ENCODE results near the gene MAN2C1. TPM values are rescaled to one million over a fixed set of nuclear protein-coding genes. Genes with fewer than 3 reads are reported as not detected.
"Not testable (repeated sequence)": the region's sequence is repeated elsewhere in the genome, so short reads cannot be mapped to it uniquely, and the experiment has no call there.

MAN2C1 gene
- total RNA-seq, 2 experiments from 2014 or later: 519 to 546 TPM

DNA sequence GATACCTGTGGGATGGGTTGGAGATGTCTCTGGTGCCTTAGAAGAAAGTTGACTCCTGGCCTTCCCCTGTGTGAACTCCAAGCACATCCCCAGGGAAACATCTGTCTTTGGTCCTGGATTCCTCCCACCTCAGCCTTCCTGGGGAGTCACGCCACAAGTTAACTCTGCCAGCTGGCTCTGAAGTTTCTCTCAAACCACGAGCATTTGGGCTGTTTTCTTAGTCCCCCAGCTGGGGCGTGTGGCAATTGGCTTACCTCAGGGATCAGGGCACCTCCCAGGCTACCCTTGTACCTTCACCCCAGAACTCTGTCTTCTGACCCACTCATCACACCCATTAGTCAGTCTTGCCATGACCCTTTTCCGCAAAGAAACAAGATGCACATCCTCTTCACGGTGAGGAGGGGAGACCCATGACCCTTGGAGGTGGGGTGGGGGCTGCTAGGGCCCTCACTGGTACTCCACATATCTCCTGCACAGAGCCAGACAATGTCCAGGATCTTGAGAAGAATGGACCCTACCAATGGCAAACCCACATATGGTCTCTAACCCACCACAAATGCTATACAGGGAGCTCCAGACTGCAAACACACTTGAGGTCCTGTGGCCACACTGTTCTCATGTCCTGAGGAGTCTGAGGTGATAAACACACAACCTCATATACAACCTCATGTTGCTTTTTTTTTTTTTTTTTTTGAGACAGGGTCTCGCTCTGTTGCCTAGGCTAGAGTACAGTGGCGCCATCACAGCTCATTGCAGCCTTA is 17.6 kb downstream of the MAN2C1 start:
- ATAC-seq (ENCODE audit: poor library complexity) (no peak), DNase-seq (peak in 2 of 14 experiments; percentile 11 to 42)
- Mint-ChIP-seq H3K27me3 (no peaks in the 10 kb centered on the region), H3K4me1 (ENCODE audit: low read depth) (peaks cover 35% of the 10 kb centered on the region), H3K9me3 (peaks cover 7% of the 10 kb centered on the region), H3K4me3 (peak overlapping the region; percentile 85), H3K27ac (peak overlapping the region; percentile 93), H3K36me3 (ENCODE audit: low read depth) (peaks cover 19% of the 10 kb centered on the region)
- H3K27ac ChIP-seq (ENCODE audit: low read depth in 1 of 2, low read length in 2 of 2): peak overlapping the region; percentile 48 to 82
- peaks cover 21 to 51% of the 10 kb centered on the region in 2 experiments for H3K9me3 ChIP-seq (ENCODE audit: control insufficient read depth in 1 of 2, insufficient read depth in 1 of 2, low read length in 2 of 2)
- TF ChIP-seq, protein P1, sequence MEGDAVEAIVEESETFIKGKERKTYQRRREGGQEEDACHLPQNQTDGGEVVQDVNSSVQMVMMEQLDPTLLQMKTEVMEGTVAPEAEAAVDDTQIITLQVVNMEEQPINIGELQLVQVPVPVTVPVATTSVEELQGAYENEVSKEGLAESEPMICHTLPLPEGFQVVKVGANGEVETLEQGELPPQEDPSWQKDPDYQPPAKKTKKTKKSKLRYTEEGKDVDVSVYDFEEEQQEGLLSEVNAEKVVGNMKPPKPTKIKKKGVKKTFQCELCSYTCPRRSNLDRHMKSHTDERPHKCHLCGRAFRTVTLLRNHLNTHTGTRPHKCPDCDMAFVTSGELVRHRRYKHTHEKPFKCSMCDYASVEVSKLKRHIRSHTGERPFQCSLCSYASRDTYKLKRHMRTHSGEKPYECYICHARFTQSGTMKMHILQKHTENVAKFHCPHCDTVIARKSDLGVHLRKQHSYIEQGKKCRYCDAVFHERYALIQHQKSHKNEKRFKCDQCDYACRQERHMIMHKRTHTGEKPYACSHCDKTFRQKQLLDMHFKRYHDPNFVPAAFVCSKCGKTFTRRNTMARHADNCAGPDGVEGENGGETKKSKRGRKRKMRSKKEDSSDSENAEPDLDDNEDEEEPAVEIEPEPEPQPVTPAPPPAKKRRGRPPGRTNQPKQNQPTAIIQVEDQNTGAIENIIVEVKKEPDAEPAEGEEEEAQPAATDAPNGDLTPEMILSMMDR (IDR thresholded peaks at IDR 0.05): no peak
- POLR2A ChIA-PET: interaction anchor here (1.1 to 9.6 kb wide), 5 partner anchors 11 to 289 kb away, joined by 4 to 146 read pairs (median 5); partner anchors contain the start of genes COMMD4, IMP3, MAN2C1 and SIN3A
- peaks cover 51% of the 10 kb centered on the region for H3K4me1 ChIP-seq (ENCODE audit: insufficient read depth, low read length)
- H3K27me3 ChIP-seq (ENCODE audit: control insufficient read depth in 1 of 2, insufficient read depth in 2 of 2, low read length in 2 of 2): no peaks in the 10 kb centered on the region
- H3K36me3 ChIP-seq (ENCODE audit: insufficient read depth, low read length): peaks cover 8% of the 10 kb centered on the region
- CTCF ChIA-PET: no interaction called here
- no peak overlapping the region for H3K4me3 ChIP-seq (ENCODE audit: low read length)
- intact Hi-C loops (cut with DNase I, micrococcal nuclease): loop anchor here in 1 of 2 experiments (1.0 kb wide), 1 partner anchor 18 kb away; the partner anchor contains the start of gene MAN2C1

DNA sequence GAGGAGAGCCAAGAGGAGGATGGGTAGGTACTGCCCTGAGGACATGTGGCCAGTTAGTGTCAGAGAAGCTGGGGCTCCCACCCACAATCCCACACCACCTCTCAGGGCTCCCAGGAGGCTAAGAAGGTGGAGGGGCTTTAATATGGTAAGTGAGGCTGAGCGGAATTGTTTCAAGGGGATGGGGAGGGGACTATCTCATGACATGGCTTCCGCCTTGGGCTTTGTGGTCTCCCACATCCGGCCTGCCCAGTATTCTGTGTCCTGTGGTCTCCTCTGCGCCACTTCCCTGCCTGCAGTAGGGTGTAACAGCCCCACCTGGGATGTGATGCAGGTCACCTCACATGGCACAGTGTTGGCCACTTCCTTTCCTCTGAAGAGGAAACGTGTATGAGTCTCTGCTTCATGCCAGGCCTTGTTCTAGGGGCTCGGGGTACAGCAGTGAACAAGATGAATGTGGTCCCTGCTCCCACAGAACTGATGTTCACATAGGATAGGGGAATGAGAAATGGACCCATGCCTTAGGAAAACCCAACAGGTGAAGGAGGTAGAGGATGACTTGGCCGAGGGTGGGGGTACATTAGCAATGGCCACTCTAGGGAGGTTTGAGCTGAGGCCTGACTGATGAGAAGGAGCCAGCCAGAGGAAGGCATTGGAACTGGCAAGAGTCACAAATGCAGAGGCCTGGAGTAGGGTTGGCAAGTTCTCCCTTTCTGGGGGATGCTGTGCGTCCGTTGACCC is 18.4 kb downstream of the MAN2C1 start:
- H3K27ac ChIP-seq (ENCODE audit: low read depth in 1 of 2, low read length in 2 of 2): peak overlapping the region; percentile 48 to 82
- TF ChIP-seq, protein P1 (IDR thresholded peaks at IDR 0.05): no peak
- no peak overlapping the region for H3K4me3 ChIP-seq (ENCODE audit: low read length)
- ATAC-seq (ENCODE audit: poor library complexity) (peak; percentile 74), DNase-seq (peak; percentile 42 to 93 (median 69))
- Mint-ChIP-seq H3K27me3 (no peaks in the 10 kb centered on the region), H3K4me1 (ENCODE audit: low read depth) (peaks cover 35% of the 10 kb centered on the region), H3K4me3 (peak overlapping the region; percentile 85), H3K36me3 (ENCODE audit: low read depth) (peaks cover 17% of the 10 kb centered on the region), H3K27ac (peak overlapping the region; percentile 93), H3K9me3 (peaks cover 7% of the 10 kb centered on the region)
- ChIA-PET POLR2A (interaction anchor here (0.8 to 9.6 kb wide), 6 partner anchors 11 to 289 kb away, joined by 3 to 146 read pairs (median 4); partner anchors contain the start of genes COMMD4, MAN2C1 and SIN3A), CTCF (no interaction called here)
- H3K9me3 ChIP-seq (ENCODE audit: control insufficient read depth in 1 of 2, insufficient read depth in 1 of 2, low read length in 2 of 2): peaks cover 21 to 51% of the 10 kb centered on the region in 2 experiments
- H3K27me3 ChIP-seq (ENCODE audit: control insufficient read depth in 1 of 2, insufficient read depth in 2 of 2, low read length in 2 of 2): no peaks in the 10 kb centered on the region
- intact Hi-C loops (cut with DNase I, micrococcal nuclease): loop anchor here in 1 of 2 experiments (1.0 kb wide), 1 partner anchor 18 kb away; the partner anchor contains the start of gene MAN2C1
- peaks cover 51% of the 10 kb centered on the region for H3K4me1 ChIP-seq (ENCODE audit: insufficient read depth, low read length)
- peaks cover 3% of the 10 kb centered on the region for H3K36me3 ChIP-seq (ENCODE audit: insufficient read depth, low read length)

DNA sequence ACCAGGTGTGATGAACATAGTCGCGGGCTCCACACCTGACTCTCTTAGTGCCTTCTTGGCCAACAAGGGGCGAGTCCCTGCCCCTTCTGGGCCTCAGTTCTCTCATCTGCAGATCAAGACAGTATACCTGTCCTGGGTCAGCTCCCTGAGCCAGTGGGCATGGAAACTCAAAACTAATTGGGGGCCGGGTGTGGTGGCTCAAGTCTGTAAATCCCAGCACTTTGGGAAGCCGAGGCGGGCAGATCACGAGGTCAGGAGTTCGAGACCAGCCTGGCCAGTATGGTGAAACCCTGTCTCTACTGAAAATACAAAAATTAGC is 19.1 kb downstream of the MAN2C1 start:
- H3K36me3 ChIP-seq (ENCODE audit: insufficient read depth, low read length); intact Hi-C loops (cut with DNase I, micrococcal nuclease); H3K4me3 ChIP-seq (ENCODE audit: low read length); DNase-seq; H3K27me3 Mint-ChIP-seq; H3K9me3 Mint-ChIP-seq; ATAC-seq (ENCODE audit: poor library complexity); H3K27me3 ChIP-seq (ENCODE audit: control insufficient read depth in 1 of 2, insufficient read depth in 2 of 2, low read length in 2 of 2): not testable (repeated sequence)
- peak overlapping the region; percentile 40 to 82 for H3K27ac ChIP-seq (ENCODE audit: low read depth in 1 of 2, low read length in 2 of 2)
- ChIA-PET CTCF (interaction anchor here (2.6 kb wide), 1 partner anchor 18 kb away, joined by 15 read pairs; the partner anchor contains the start of gene MAN2C1), POLR2A (interaction anchor here (1.2 to 9.6 kb wide), 5 partner anchors 14 to 290 kb away, joined by 3 to 146 read pairs (median 6); partner anchors contain the start of genes COMMD4, MAN2C1 and SIN3A)
- H3K4me1 ChIP-seq (ENCODE audit: insufficient read depth, low read length): peaks cover 51% of the 10 kb centered on the region
- H3K4me3 Mint-ChIP-seq: peak overlapping the region; percentile 85
- peaks cover 21 to 51% of the 10 kb centered on the region in 2 experiments for H3K9me3 ChIP-seq (ENCODE audit: control insufficient read depth in 1 of 2, insufficient read depth in 1 of 2, low read length in 2 of 2)
- peak overlapping the region; percentile 93 for H3K27ac Mint-ChIP-seq
- H3K4me1 Mint-ChIP-seq (ENCODE audit: low read depth): peaks cover 35% of the 10 kb centered on the region
- H3K36me3 Mint-ChIP-seq (ENCODE audit: low read depth): peaks cover 13% of the 10 kb centered on the region
